Suppressor macrophage treated with lipopolysaccharide for 4 hours (primary cell): Measurements from ENCODE around the gene ARID3B.
A peak's percentile ranks its signal among the peaks of the same experiment; 100 is the strongest.
"Not testable (repeated sequence)": the region's sequence is repeated elsewhere in the genome, so short reads cannot be mapped to it uniquely, and the experiment has no call there.

Experiments
- DNase-seq: peaks from one replicate; pipeline ENCODE4 v3.0.0-alpha.2; 2020

ARID3B gene

GRCh38 chr15:74537736-74538135, 3.3 kb upstream of the ARID3B start:
- no peak for DNase-seq

GRCh38 chr15:74539521-74539920, 1.5 kb upstream of the ARID3B start:
- DNase-seq = not testable (repeated sequence)

- no peak for DNase-seq
Measured at GRCh38 chr15:74540161-74540760, 759 bp upstream of the ARID3B start.

- peak; percentile 74 for DNase-seq
Measured at GRCh38 chr15:74541494-74542165, 610 bp downstream of the ARID3B start.

- peak; percentile 56 for DNase-seq
Measured at GRCh38 chr15:74542166-74543042, 1.4 kb downstream of the ARID3B start.

- DNase-seq = no peak
Measured at GRCh38 chr15:74543043-74543422, 2.0 kb downstream of the ARID3B start.

- no peak for DNase-seq
Measured at GRCh38 chr15:74543583-74543982, 2.6 kb downstream of the ARID3B start.

- peak; percentile 65 for DNase-seq
Measured at GRCh38 chr15:74545086-74545485, 4.1 kb downstream of the ARID3B start.

GRCh38 chr15:74545776-74546656, 5.0 kb downstream of the ARID3B start:
- peak; percentile 100 for DNase-seq

GRCh38 chr15:74547616-74548015, 6.6 kb downstream of the ARID3B start:
- DNase-seq = no peak

GRCh38 chr15:74548241-74548640, 7.2 kb downstream of the ARID3B start:
- no peak for DNase-seq

GRCh38 chr15:74549816-74550215, 8.8 kb downstream of the ARID3B start:
- DNase-seq = peak; percentile 82

- DNase-seq = no peak
Measured at GRCh38 chr15:74551714-74552113, 10.7 kb downstream of the ARID3B start.

GRCh38 chr15:74552773-74553441, 11.9 kb downstream of the ARID3B start:
- DNase-seq = no peak

GRCh38 chr15:74555192-74555591, 14.2 kb downstream of the ARID3B start:
- DNase-seq = no peak

- DNase-seq = no peak
Measured at GRCh38 chr15:74558706-74559105, 17.7 kb downstream of the ARID3B start.

- no peak for DNase-seq
Measured at GRCh38 chr15:74563442-74563841, 22.4 kb downstream of the ARID3B start.

GRCh38 chr15:74564182-74564581, 23.2 kb downstream of the ARID3B start:
- no peak for DNase-seq

- DNase-seq = no peak
Measured at GRCh38 chr15:74565381-74566085, 24.5 kb downstream of the ARID3B start.

- DNase-seq = no peak
Measured at GRCh38 chr15:74568594-74568993, 27.6 kb downstream of the ARID3B start.

- DNase-seq = no peak
Measured at GRCh38 chr15:74569731-74570070, 28.7 kb downstream of the ARID3B start.

- no peak for DNase-seq
Measured at GRCh38 chr15:74571191-74571590, 30.2 kb downstream of the ARID3B start.
